Panc1 (cell line): ENCODE data around the gene SPNS3. TPM values are rescaled to one million over a fixed set of nuclear protein-coding genes. Genes with fewer than 3 reads are reported as not detected.

ENCODE experiments used
- ATAC-seq: fragments of 200-7000 bp; cut with Tn5 transposase; 2 replicates; pipeline ENCODE4 v1.9.1; 2020; ENCODE audit warnings: mild to moderate bottlenecking, moderate library complexity
- BruUV-seq: library from RNA; stranded (reverse); fragments of 400-500 nt; replicated peaks from 2 replicates; lab custom pipeline; 2021; lab: Mats Ljungman, UMichigan
- CTCF ChIA-PET: fragments of 300-600 bp; sonication (Branson Sonifier 250); formaldehyde crosslinking; loops from one replicate; lab custom pipeline; 2022; ENCODE audit warnings: antibody characterized with exemption; lab: Charles Lee
- POLR2A ChIA-PET: fragments of 300-600 bp; sonication (Branson Sonifier 250); formaldehyde crosslinking; loops from one replicate; lab custom pipeline; 2022; ENCODE audit warnings: antibody characterized with exemption; lab: Charles Lee
- DNase-seq: peaks from one replicate; pipeline ENCODE4 v3.0.0-alpha.2; 2010; ENCODE audit warnings: low read depth, low spot score
- H3K27ac ChIP-seq: 2 replicates; pipeline ENCODE4 v1.5.1; 2011; ENCODE audit warnings: mild to moderate bottlenecking, low read length, inconsistent platforms
- H3K27me3 ChIP-seq: fragments of 200-500 bp; sonication (Bioruptor generic); 2 replicates; pipeline ENCODE4 v1.6.0; 2014; ENCODE audit warnings: low read length, inconsistent platforms; ENCODE audit not compliant: control insufficient read depth, insufficient read depth
- H3K36me3 ChIP-seq: fragments of 200-500 bp; sonication (Bioruptor generic); 2 replicates; pipeline ENCODE4 v1.5.1; 2014; ENCODE audit warnings: inconsistent platforms, mild to moderate bottlenecking, low read length, moderate library complexity; ENCODE audit not compliant: control insufficient read depth, insufficient read depth
- H3K4me1 ChIP-seq: 2 replicates; pipeline ENCODE4 v1.5.1; 2011; ENCODE audit warnings: inconsistent platforms, mild to moderate bottlenecking, low read length, moderate library complexity; ENCODE audit not compliant: control insufficient read depth, insufficient read depth
- H3K4me3 ChIP-seq, 2 experiments: 2 replicates each; pipeline ENCODE4 v1.5.1; 2011 to 2012; ENCODE audit warnings: low read depth in 2 of 2, low read length in 2 of 2, mild to moderate bottlenecking in 2 of 2, inconsistent platforms in 1 of 2, moderate library complexity in 1 of 2
- H3K9me3 ChIP-seq: fragments of 200-500 bp; sonication (Bioruptor generic); 2 replicates; pipeline ENCODE4 v1.5.1; 2014; ENCODE audit warnings: low read depth, mild to moderate bottlenecking, inconsistent platforms, low read length, moderate library complexity; ENCODE audit not compliant: control insufficient read depth, insufficient read depth
- CTCF ChIP-seq: fragments of 450-650 bp; IDR thresholded peaks from 2 replicates; pipeline ENCODE4 v1.5.1; 2017; ENCODE audit warnings: mild to moderate bottlenecking
- POLR2AphosphoS5 ChIP-seq: IDR thresholded peaks from 2 replicates; pipeline ENCODE4 v1.6.1; 2012; ENCODE audit warnings: mild to moderate bottlenecking, low read depth, low read length, moderate library complexity
- REST ChIP-seq, 2 experiments: IDR thresholded peaks; 2 replicates each; pipeline ENCODE4 v1.6.1; 2011 to 2012; ENCODE audit warnings: low read depth in 2 of 2, control low read depth in 1 of 2, low read length in 1 of 2, mild to moderate bottlenecking in 1 of 2, moderate library complexity in 1 of 2; ENCODE audit not compliant: insufficient read depth in 1 of 2
- SIN3A ChIP-seq: IDR thresholded peaks from 2 replicates; pipeline ENCODE4 v1.6.1; 2012; ENCODE audit warnings: low read depth, mild to moderate bottlenecking, low read length, moderate library complexity, borderline replicate concordance; ENCODE audit not compliant: insufficient read depth
- TCF7L2 ChIP-seq: IDR thresholded peaks from 2 replicates; pipeline ENCODE4 v1.6.1; 2011; ENCODE audit warnings: mild to moderate bottlenecking, low read depth, low read length, inconsistent platforms
- in situ Hi-C: cut with HindIII; loops from 2 replicates; pipeline ENCODE4 v1.10.0; 2016; ENCODE audit warnings: low sequenced_read_pairs, low pct_unique_long_range_greater_than_20kb
- intact Hi-C: fragments of 100-400 bp; cut with micrococcal nuclease; formaldehyde crosslinking; loops from one replicate; pipeline ENCODE4 v1.10.0; 2022; ENCODE audit not compliant: unreplicated experiment
- total RNA-seq: library from RNA; stranded (reverse); gene quantifications from one replicate; pipeline ENCODE4 v1.2.1, GENCODE V29; 2021; ENCODE audit not compliant: unreplicated experiment

Gene SPNS3
- total RNA-seq, 1 experiment from 2014 or later = 0.10 TPM

GRCh38 chr17:4515501-4515900 is 81.8 kb downstream of the SPNS3 start:
- TF ChIP-seq POLR2AphosphoS5 (no peak), SIN3A (no peak), TCF7L2 (no peak), REST (IDR thresholded peaks at IDR 0.05; ENCODE audit: insufficient read depth in 1 of 2, low read depth in 2 of 2, low read length in 1 of 2) (no peak), CTCF (no peak)
- H3K27me3 ChIP-seq = no peaks in the 10 kb centered on the region
- in situ Hi-C loops = no loop called here
- DNase-seq (no peak), ATAC-seq (no peak)
- intact Hi-C loops = no loop called here
- no TSS peak for BruUV-seq
- CTCF ChIA-PET = no interaction called here
- no peaks in the 10 kb centered on the region for H3K36me3 ChIP-seq
- H3K27ac ChIP-seq = no peak overlapping the region
- no peak overlapping the region for H3K4me3 ChIP-seq
- H3K4me1 ChIP-seq = no peaks in the 10 kb centered on the region
- no peaks in the 10 kb centered on the region for H3K9me3 ChIP-seq
- POLR2A ChIA-PET = no interaction called here

GRCh38 chr17:4516735-4517134 is 83.0 kb downstream of the SPNS3 start:
- H3K4me3 ChIP-seq = no peak overlapping the region
- ATAC-seq = no peak
- H3K36me3 ChIP-seq = no peaks in the 10 kb centered on the region
- no peaks in the 10 kb centered on the region for H3K27me3 ChIP-seq
- no TSS peak for BruUV-seq
- no peaks in the 10 kb centered on the region for H3K4me1 ChIP-seq
- in situ Hi-C loops (no loop called here), intact Hi-C loops (no loop called here)
- no peaks in the 10 kb centered on the region for H3K9me3 ChIP-seq
- no peak overlapping the region for H3K27ac ChIP-seq
- POLR2A ChIA-PET = interaction anchor here (0.6 kb wide), 1 partner anchor 65 kb away, joined by 7 read pairs; no protein-coding TSS in a partner anchor
- no peak for DNase-seq
- CTCF ChIA-PET = no interaction called here
- TF ChIP-seq REST (IDR thresholded peaks at IDR 0.05; ENCODE audit: insufficient read depth in 1 of 2, low read depth in 2 of 2, low read length in 1 of 2) (no peak), TCF7L2 (no peak), POLR2AphosphoS5 (no peak), SIN3A (no peak), CTCF (no peak)
